K562 (cell line): ENCODE results near the gene EBNA1BP2. TPM values are rescaled to one million over a fixed set of nuclear protein-coding genes. Genes with fewer than 3 reads are reported as not detected.

Experiments
- ATAC-seq: fragments of 200-7000 bp; cut with Tn5 transposase; 3 replicates; pipeline ENCODE4 v1.9.1; 2020; ENCODE audit warnings: moderate library complexity
- BruUV-seq: library from RNA; stranded (reverse); fragments of 400-500 nt; replicated peaks from 2 replicates; lab custom pipeline; 2021; lab: Mats Ljungman, UMichigan
- CTCF ChIA-PET: fragments of 300-600 bp; formaldehyde crosslinking; extraction: SDS; loops from one replicate; lab custom pipeline; 2021; ENCODE audit warnings: low intra/inter-chr PET ratio; lab: Yijun Ruan, JAX
- POLR2A ChIA-PET: fragments of 300-600, 350-650 bp; sonication (Branson Sonifier 250); formaldehyde crosslinking; extraction: SDS; loops from one replicate; lab custom pipeline; 2021; ENCODE audit warnings: antibody characterized with exemption, inconsistent platforms; lab: Yijun Ruan, JAX
- DNase-seq, 4 experiments: peaks; one replicate each; pipeline versions ENCODE4 v3.0.0 to v3.0.0-alpha.2; 2011 to 2018; ENCODE audit warnings: low spot score in 3 of 4, mixed read lengths in 3 of 4; ENCODE audit errors: extremely low read depth in 1 of 4
- FAIRE-seq: peaks from 2 replicates; lab custom pipeline; 2011; peaks lifted over from hg19 to GRCh38; lab: Jason Lieb, UNC
- H2AFZ ChIP-seq: 2 replicates; pipeline ENCODE4 v1.6.0; 2011; ENCODE audit warnings: low read depth, low read length, control low read depth, inconsistent platforms
- H3K27ac ChIP-seq: fragments of 200-600 bp; 3 replicates; pipeline ENCODE4 v1.8.0; 2011; ENCODE audit warnings: low read depth, mild to moderate bottlenecking, control low read depth, inconsistent platforms, low read length, moderate library complexity, mixed read lengths; ENCODE audit errors: extremely low read depth
- H3K27me3 ChIP-seq, 2 experiments: fragments of 300-600 bp in 1 of 2; 2 replicates in 1 of 2; 3 replicates in 1 of 2; pipeline versions ENCODE4 v1.6.0 to v1.8.0; 2011; ENCODE audit warnings: inconsistent platforms in 2 of 2, low read length in 2 of 2, mild to moderate bottlenecking in 1 of 2, mixed read lengths in 1 of 2, moderate library complexity in 1 of 2; ENCODE audit not compliant: control insufficient read depth in 2 of 2, insufficient read depth in 2 of 2
- H3K36me3 ChIP-seq: fragments of 300-600 bp; 3 replicates; pipeline ENCODE4 v1.8.0; 2011; ENCODE audit warnings: mild to moderate bottlenecking, low read length, inconsistent platforms; ENCODE audit not compliant: control insufficient read depth, insufficient read depth
- H3K4me1 ChIP-seq, 2 experiments: fragments of 200-600 bp in 1 of 2; replicated peaks in 1 of 2; 2 replicates in 1 of 2; 3 replicates in 1 of 2; pipeline versions ENCODE4 v1.5.1 to v1.8.0; 2011; ENCODE audit warnings: inconsistent platforms in 2 of 2, low read length in 2 of 2, mild to moderate bottlenecking in 1 of 2, mixed read lengths in 1 of 2, moderate library complexity in 1 of 2; ENCODE audit not compliant: control insufficient read depth in 2 of 2, insufficient read depth in 2 of 2
- H3K4me2 ChIP-seq: 2 replicates; pipeline ENCODE4 v1.6.1; 2011; ENCODE audit warnings: low read length, control low read depth, inconsistent platforms, mixed read lengths; ENCODE audit not compliant: insufficient read depth
- H3K4me3 ChIP-seq: fragments of 200-600 bp; sonication (generic), shearing (Covaris generic); 2 replicates; pipeline ENCODE4 v1.5.1; 2016; ENCODE audit warnings: control low read depth, inconsistent platforms
- H3K79me2 ChIP-seq: fragments of 200-600 bp; 3 replicates; pipeline ENCODE4 v1.8.0; 2011; ENCODE audit warnings: low read length, inconsistent platforms; ENCODE audit not compliant: control insufficient read depth, insufficient read depth
- H3K9ac ChIP-seq, 2 experiments: 2 replicates each; pipeline versions ENCODE4 v1.6.0 to v1.6.1; 2011; ENCODE audit warnings: low read depth in 2 of 2, low read length in 2 of 2, control low read depth in 1 of 2, inconsistent platforms in 1 of 2, mild to moderate bottlenecking in 1 of 2, mixed read lengths in 1 of 2; ENCODE audit not compliant: insufficient read depth in 1 of 2
- H3K9me1 ChIP-seq: one replicate; pipeline ENCODE4 v1.6.0; 2011; ENCODE audit warnings: inconsistent platforms, mild to moderate bottlenecking, low read length, moderate library complexity; ENCODE audit not compliant: control insufficient read depth, insufficient read depth
- H3K9me3 ChIP-seq: replicated peaks from 2 replicates; pipeline ENCODE4 v1.5.1; 2011; ENCODE audit warnings: low read depth, low read length, inconsistent platforms; ENCODE audit not compliant: control insufficient read depth, insufficient read depth
- H4K20me1 ChIP-seq: replicated peaks from 2 replicates; pipeline ENCODE4 v1.6.1; 2011; ENCODE audit warnings: low read length, inconsistent platforms, mixed read lengths; ENCODE audit not compliant: control insufficient read depth, insufficient read depth
- CUX1 ChIP-seq: fragments of 200-800 bp; sonication (Bioruptor generic); IDR thresholded peaks from 2 replicates; pipeline ENCODE4 v1.6.1; 2016; ENCODE audit warnings: missing genetic modification characterization, missing compliant biosample characterization
- KLF16 ChIP-seq: IDR thresholded peaks from 2 replicates; pipeline ENCODE4 v1.6.1; 2016; ENCODE audit warnings: antibody characterized with exemption
- KLF6 ChIP-seq: fragments of 250-450 bp; sonication (Bioruptor Pico); IDR thresholded peaks from 2 replicates; pipeline ENCODE4 v1.4.0; 2020; ENCODE audit warnings: mild to moderate bottlenecking, moderate library complexity, borderline replicate concordance
- RBM25 ChIP-seq: fragments of 200-400 bp; formaldehyde crosslinking; IDR thresholded peaks from 2 replicates; pipeline ENCODE4 v1.6.1; 2018; ENCODE audit warnings: low read length, low read depth, moderate library complexity; ENCODE audit not compliant: severe bottlenecking
- SMAD4 ChIP-seq: fragments of 250-450 bp; sonication (Bioruptor Pico); conservative IDR thresholded peaks from 2 replicates; pipeline ENCODE4 v1.8.0; 2021; ENCODE audit warnings: inconsistent platforms, mild to moderate bottlenecking, moderate library complexity
- ZBTB34 ChIP-seq: fragments of 250-450 bp; sonication (Bioruptor Pico); IDR thresholded peaks from 2 replicates; pipeline ENCODE4 v1.8.0; 2021; ENCODE audit warnings: mild to moderate bottlenecking, moderate library complexity
- ZNF830 ChIP-seq: fragments of 250-450 bp; sonication (Bioruptor Pico); IDR thresholded peaks from 2 replicates; pipeline ENCODE4 v1.5.0; 2021; ENCODE audit warnings: mild to moderate bottlenecking
- WGBS: fragments of 100-300 bp; shearing (Covaris generic); methylation state at CpG from one replicate; pipeline ENCODE4 v1.1.6; 2016; ENCODE audit warnings: low coverage, mixed read lengths; ENCODE audit not compliant: insufficient coverage; ENCODE audit errors: missing lambda C conversion rate; 5-methylcytosine and 5-hydroxymethylcytosine counted together
- in situ Hi-C: fragments of 300-500 bp; cut with MboI; formaldehyde crosslinking; loops from 4 replicates; pipeline ENCODE4 v1.15.0; 2018; ENCODE audit warnings: inconsistent platforms, mixed read lengths
- intact Hi-C: fragments of 100-400 bp; cut with micrococcal nuclease; formaldehyde crosslinking; loops from 2 replicates; pipeline ENCODE4 v1.14.2; 2022
- polyA plus RNA-seq, 8 experiments: library from polyadenylated mRNA; depleted of rRNA in 4 of 8; stranded (reverse) in 5 of 8; unstranded in 3 of 8; fragments of >200 nt; fragmentation: Nextera tagmentation in 2 of 8; fragmentation: Illumina TruSeq in 1 of 8; extraction: Ambion mirVana in 2 of 8; extraction: Trizol in 1 of 8; gene quantifications; 2 replicates each; pipeline versions ENCODE4 v1.2.1 to v1.2.3, GENCODE V29; 2011 to 2014; ENCODE audit warnings: inconsistent platforms in 1 of 8, missing spikeins in 1 of 8
- total RNA-seq, 7 experiments: library from RNA; depleted of rRNA in 6 of 7; stranded (reverse); fragments of >200 nt in 6 of 7; fragmentation: Illumina TruSeq in 2 of 7; extraction: Trizol in 2 of 7; gene quantifications; 2 replicates each; pipeline versions ENCODE4 v1.2.1 to v1.2.3, GENCODE V29; 2011 to 2021; ENCODE audit warnings: low replicate concordance in 1 of 7

Gene EBNA1BP2
- total and polyA plus RNA-seq, 9 of the 15 experiments (the other 6 are each of a cell fraction or from before 2014, with no cell fraction given) = 95.2 to 349 (median 249) TPM

- H3K9me1 ChIP-seq = no peaks in the 10 kb centered on the region
- intact Hi-C loops (no loop called here), in situ Hi-C loops (no loop called here)
- no peak overlapping the region for H3K4me2 ChIP-seq
- H3K9ac ChIP-seq = no peak overlapping the region
- no peak overlapping the region for H3K4me3 ChIP-seq
- no peak overlapping the region for H2AFZ ChIP-seq
- no peaks in the 10 kb centered on the region for H3K36me3 ChIP-seq
- no peak for ATAC-seq
- CTCF ChIA-PET = no interaction called here
- WGBS = 5% methylated on average over 3 of the region's 3 CpGs
- H3K4me1 ChIP-seq = no peaks in the 10 kb centered on the region
- no peaks in the 10 kb centered on the region for H3K79me2 ChIP-seq
- H3K9me3 ChIP-seq = no peaks in the 10 kb centered on the region
- H3K27ac ChIP-seq = no peak overlapping the region
- POLR2A ChIA-PET = interaction anchor here (0.8 kb wide), 1 partner anchor 41 kb away, joined by 3 read pairs; no protein-coding TSS in a partner anchor
- FAIRE-seq = no peak
- no peak for DNase-seq
- BruUV-seq = no TSS peak
- no peaks in the 10 kb centered on the region for H4K20me1 ChIP-seq
- TF ChIP-seq ZBTB34 (CRISPR knock-in tag) (no peak), RBM25 (no peak), CUX1 (CRISPR knock-in tag) (no peak), ZNF830 (CRISPR knock-in tag) (no peak), KLF6 (CRISPR knock-in tag) (no peak), KLF16 (no peak), SMAD4 (CRISPR knock-in tag) (no peak)
- TF ChIP-seq, all 486 proteins: peak for 0
- peaks cover 19 to 38% of the 10 kb centered on the region in 2 experiments for H3K27me3 ChIP-seq
These were observed 12.9 kb upstream of the EBNA1BP2 start for GRCh38 chr1:43184995-43185394.
